Testis (tissue), 2 donors: ENCODE data around the gene ATG10.

Experiments used
- CTCF ChIP-seq, 3 experiments: fragments of 450-650 bp in 2 of 3; fragments of 200-600 bp in 1 of 3; sonication (generic) in 1 of 3; IDR thresholded peaks; one replicate each; pipeline ENCODE4 v1.5.1; 2016 to 2019; ENCODE audit warnings: antibody characterized with exemption in 3 of 3, mild to moderate bottlenecking in 2 of 3, moderate library complexity in 1 of 3
- POLR2A ChIP-seq: fragments of 450-650 bp; IDR thresholded peaks from one replicate; pipeline ENCODE4 v1.6.1; 2017; ENCODE audit warnings: antibody characterized with exemption, mild to moderate bottlenecking, moderate library complexity

- TF ChIP-seq CTCF (IDR thresholded peaks at IDR 0.05) (no peak), POLR2A (no peak)
Observed at GRCh38 chr5:82185851-82186250, 214.0 kb downstream of the ATG10 start.
